Kidney epithelial cell (primary cell): ENCODE data around the gene UBE3B. TPM values are rescaled to one million over a fixed set of nuclear protein-coding genes. Genes with fewer than 3 reads are reported as not detected.

Experiments used
- DNase-seq: peaks from one replicate; pipeline ENCODE4 v3.0.0-alpha.2; 2010; ENCODE audit warnings: low read depth
- H3K27me3 ChIP-seq: 2 replicates; pipeline ENCODE4 v1.6.0; 2011; ENCODE audit warnings: low read length; ENCODE audit not compliant: control insufficient read depth, insufficient read depth
- H3K36me3 ChIP-seq: 2 replicates; pipeline ENCODE4 v1.5.1; 2011; ENCODE audit warnings: low read length; ENCODE audit not compliant: control insufficient read depth, insufficient read depth
- H3K4me3 ChIP-seq: 2 replicates; pipeline ENCODE4 v1.5.1; 2011; ENCODE audit warnings: low read depth, mild to moderate bottlenecking, control low read depth, low read length
- CTCF ChIP-seq: IDR thresholded peaks from 2 replicates; pipeline ENCODE4 v1.5.1; 2011; ENCODE audit warnings: mild to moderate bottlenecking, moderate library complexity, low read length, control low read depth, inconsistent platforms; ENCODE audit not compliant: insufficient read depth, poor library complexity, severe bottlenecking
- total RNA-seq: library from RNA; depleted of rRNA; stranded (reverse); fragments of >200 nt; gene quantifications from 2 replicates; pipeline ENCODE4 v1.2.3, GENCODE V29; 2015

Gene UBE3B
- total RNA-seq, 1 donor from 2014 or later = 38.3 TPM

- TF ChIP-seq CTCF = no peak
- no peak overlapping the region for H3K4me3 ChIP-seq
- no peaks in the 10 kb centered on the region for H3K36me3 ChIP-seq
Observed at GRCh38 chr12:109532721-109533486, 55.5 kb downstream of the UBE3B start.

GRCh38 chr12:109533487-109533740 is 56.0 kb downstream of the UBE3B start:
- Histone ChIP-seq H3K36me3 (no peaks in the 10 kb centered on the region), H3K27me3 (no peaks in the 10 kb centered on the region), H3K4me3 (no peak overlapping the region)
- no peak for DNase-seq
- no peak for TF ChIP-seq CTCF

More at GRCh38 chr12:109532721-109533486, 55.5 kb downstream of the UBE3B start:
- DNase-seq = no peak
- H3K27me3 ChIP-seq = no peaks in the 10 kb centered on the region

DNA sequence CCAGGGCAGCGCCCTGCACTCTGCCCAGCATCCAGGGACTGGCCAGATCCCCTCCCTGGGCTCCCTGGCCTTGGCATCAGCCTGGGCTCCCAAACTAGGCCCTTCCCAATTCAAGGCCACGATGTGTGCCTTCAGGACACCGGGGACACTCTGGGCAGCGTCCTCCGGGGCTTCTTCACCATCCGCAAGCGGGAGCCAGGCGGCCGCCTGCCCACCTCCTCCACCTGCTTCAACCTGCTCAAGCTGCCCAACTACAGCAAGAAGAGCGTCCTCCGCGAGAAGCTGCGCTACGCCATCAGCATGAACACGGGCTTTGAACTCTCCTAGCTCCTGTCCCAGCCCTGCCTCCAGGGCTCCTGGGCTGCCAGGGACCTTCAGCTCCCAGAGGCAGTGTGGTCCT is 57.0 kb downstream of the UBE3B start:
- no peak for TF ChIP-seq CTCF
- Histone ChIP-seq H3K4me3 (no peak overlapping the region), H3K36me3 (no peaks in the 10 kb centered on the region), H3K27me3 (no peaks in the 10 kb centered on the region)
- no peak for DNase-seq

DNA sequence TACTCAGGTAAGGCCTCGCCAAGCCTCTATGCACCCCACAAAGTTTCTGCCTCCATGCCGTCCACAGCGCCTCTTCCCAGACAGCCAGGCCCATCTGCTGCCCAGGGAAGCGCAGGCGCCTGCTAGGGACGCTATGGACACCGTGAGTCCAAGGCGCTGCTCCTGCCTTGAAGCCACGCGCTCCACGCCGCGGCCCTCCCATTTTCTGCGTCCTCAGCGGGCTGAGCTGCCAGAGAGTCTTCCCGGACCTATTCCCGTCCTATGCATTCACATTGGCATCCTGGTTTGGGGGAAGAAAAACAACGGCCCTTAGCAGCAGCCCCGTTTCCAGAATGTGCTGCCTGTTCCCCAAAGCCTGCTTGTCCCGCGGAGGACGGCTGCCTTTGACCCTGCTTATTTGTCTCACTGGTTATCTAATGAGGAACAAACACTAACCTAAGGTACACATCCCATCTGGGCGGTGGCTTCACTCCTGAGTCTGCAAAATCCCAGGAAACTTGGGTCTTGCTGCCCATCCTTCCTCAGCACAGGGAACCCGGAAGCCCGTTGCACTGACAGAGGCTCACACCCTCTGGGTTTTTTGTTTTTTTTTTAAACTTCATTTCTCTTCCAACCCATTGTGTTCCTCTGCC is 57.9 kb downstream of the UBE3B start:
- TF ChIP-seq CTCF = no peak
- no peak for DNase-seq
- Histone ChIP-seq H3K27me3 (no peaks in the 10 kb centered on the region), H3K4me3 (no peak overlapping the region), H3K36me3 (no peaks in the 10 kb centered on the region)

DNA sequence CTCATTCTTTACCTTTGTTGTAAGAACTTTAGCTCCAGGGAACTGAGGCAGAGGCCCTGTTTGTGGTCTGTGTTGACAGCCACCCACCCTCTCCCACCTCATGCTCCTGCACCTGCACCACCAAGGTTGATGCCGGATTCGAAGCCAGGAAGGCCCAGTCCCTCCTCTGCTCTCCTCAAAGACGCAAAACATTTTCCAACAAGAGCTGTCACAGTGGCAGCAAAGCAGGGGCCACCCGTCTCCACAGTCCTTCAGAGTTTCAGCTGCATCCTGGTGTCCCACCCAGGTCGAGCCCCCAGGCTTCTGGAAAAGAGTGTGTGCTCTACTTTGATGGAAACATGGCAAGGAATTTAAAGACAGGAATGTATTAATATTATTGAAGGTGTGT is 58.4 kb downstream of the UBE3B start:
- no peaks in the 10 kb centered on the region for H3K27me3 ChIP-seq
- DNase-seq = no peak
- no peaks in the 10 kb centered on the region for H3K36me3 ChIP-seq
- no peak overlapping the region for H3K4me3 ChIP-seq
- TF ChIP-seq CTCF = no peak

DNA sequence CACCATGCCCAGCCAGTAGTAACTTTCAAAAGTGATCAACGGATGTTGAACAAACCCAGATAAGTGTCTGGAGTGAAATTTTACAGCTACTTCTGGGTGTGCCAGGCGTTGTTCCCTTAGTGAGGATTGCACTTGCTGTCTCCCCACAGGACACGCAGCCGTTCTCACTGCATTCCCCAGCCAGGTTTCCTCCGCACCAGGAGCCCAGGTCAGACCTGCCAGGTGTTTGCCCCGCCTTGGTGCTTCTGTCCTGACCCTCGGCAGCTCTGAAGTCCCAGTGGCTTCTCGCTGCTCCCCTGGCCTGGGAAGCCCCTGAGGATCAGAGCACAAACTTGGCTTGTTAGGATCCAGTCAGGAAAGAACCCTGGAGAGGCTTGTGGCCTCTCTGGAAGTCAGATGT is 59.7 kb downstream of the UBE3B start:
- no peak for TF ChIP-seq CTCF
- DNase-seq = no peak
- Histone ChIP-seq H3K36me3 (no peaks in the 10 kb centered on the region), H3K27me3 (no peaks in the 10 kb centered on the region), H3K4me3 (no peak overlapping the region)
